GM23248 (cell line): ENCODE measurements around the gene ANTKMT. TPM values are rescaled to one million over a fixed set of nuclear protein-coding genes. Genes with fewer than 3 reads are reported as not detected.
A peak's percentile ranks its signal among the peaks of the same experiment; 100 is the strongest.

Experiments used
- DNase-seq: peaks from one replicate; pipeline ENCODE4 v3.0.0-alpha.2; 2015
- H2AFZ ChIP-seq: fragments of 200-600 bp; sonication (generic); 2 replicates; pipeline ENCODE4 v1.6.1; 2016; ENCODE audit warnings: antibody characterized with exemption
- H3F3A ChIP-seq: fragments of 200-600 bp; sonication (generic); 2 replicates; pipeline ENCODE4 v1.6.1; 2016; ENCODE audit warnings: mild to moderate bottlenecking, antibody characterized with exemption, mixed run types; ENCODE audit not compliant: insufficient read depth
- H3K27ac ChIP-seq: fragments of 200-600 bp; sonication (generic); 2 replicates; pipeline ENCODE4 v1.5.1; 2016; ENCODE audit warnings: mild to moderate bottlenecking
- H3K27me3 ChIP-seq: fragments of 200-600 bp; sonication (generic); replicated peaks from 2 replicates; pipeline ENCODE4 v1.6.1; 2016; ENCODE audit warnings: mild to moderate bottlenecking; ENCODE audit not compliant: insufficient read depth
- H3K36me3 ChIP-seq: fragments of 200-600 bp; sonication (generic); 2 replicates; pipeline ENCODE4 v1.6.1; 2016; ENCODE audit warnings: low read depth, mild to moderate bottlenecking
- H3K4me1 ChIP-seq: fragments of 200-600 bp; sonication (generic); 2 replicates; pipeline ENCODE4 v1.6.1; 2016; ENCODE audit warnings: mild to moderate bottlenecking; ENCODE audit not compliant: insufficient read depth
- H3K4me2 ChIP-seq: fragments of 200-600 bp; sonication (generic); one replicate; pipeline ENCODE4 v1.6.1; 2016; ENCODE audit warnings: mild to moderate bottlenecking; ENCODE audit not compliant: unreplicated experiment
- H3K4me3 ChIP-seq: fragments of 200-600 bp; sonication (generic); 2 replicates; pipeline ENCODE4 v1.5.1; 2016; ENCODE audit warnings: mild to moderate bottlenecking
- H3K79me2 ChIP-seq: fragments of 200-600 bp; sonication (generic); 2 replicates; pipeline ENCODE4 v1.6.1; 2016; ENCODE audit warnings: mild to moderate bottlenecking; ENCODE audit not compliant: insufficient read depth
- H3K9ac ChIP-seq: fragments of 200-600 bp; sonication (generic); 2 replicates; pipeline ENCODE4 v1.6.1; 2016; ENCODE audit warnings: mild to moderate bottlenecking
- H3K9me2 ChIP-seq: fragments of 200-600 bp; sonication (generic); 2 replicates; pipeline ENCODE4 v1.6.1; 2016; ENCODE audit warnings: mixed run types, mild to moderate bottlenecking, moderate library complexity; ENCODE audit not compliant: insufficient read depth
- H3K9me3 ChIP-seq: fragments of 200-600 bp; sonication (generic); one replicate; pipeline ENCODE4 v1.6.1; 2017; ENCODE audit warnings: low read depth
- H4K20me1 ChIP-seq: fragments of 200-600 bp; sonication (generic); 2 replicates; pipeline ENCODE4 v1.6.0; 2016; ENCODE audit not compliant: insufficient read depth
- EZH2 ChIP-seq: fragments of 200-600 bp; sonication (generic); IDR thresholded peaks from 2 replicates; pipeline ENCODE4 v1.6.1; 2018; ENCODE audit warnings: antibody characterized with exemption, mild to moderate bottlenecking; ENCODE audit not compliant: insufficient read depth, poor library complexity, severe bottlenecking
- EZH2phosphoT487 ChIP-seq: fragments of 200-600 bp; sonication (generic); IDR thresholded peaks from 2 replicates; pipeline ENCODE4 v1.6.1; 2018; ENCODE audit warnings: antibody characterized with exemption, moderate library complexity, mild to moderate bottlenecking, low read depth; ENCODE audit not compliant: insufficient read depth
- WGBS, 2 experiments: methylation state at CpG; one replicate each; pipeline ENCODE4 v1.1.6; 2015 to 2017; ENCODE audit warnings: low lambda C conversion rate in 2 of 2, low coverage in 1 of 2; ENCODE audit errors: missing lambda C conversion rate in 2 of 2; 5-methylcytosine and 5-hydroxymethylcytosine counted together
- in situ Hi-C: fragments of 300-500 bp; cut with MboI; formaldehyde crosslinking; loops from 2 replicates; pipeline ENCODE4 v1.15.0; 2020
- polyA plus RNA-seq: library from polyadenylated mRNA; unstranded; fragments of >200 nt; fragmentation: Nextera tagmentation; extraction: Ambion mirVana; gene quantifications from 2 replicates; pipeline ENCODE4 v1.2.1, GENCODE V29; 2016
- total RNA-seq: library from RNA; depleted of rRNA; stranded (reverse); fragments of >200 nt; shearing (Covaris generic); gene quantifications from 2 replicates; pipeline ENCODE4 v1.2.3, GENCODE V29; 2014

The ANTKMT gene
- total and polyA plus RNA-seq, 2 experiments from 2014 or later: 33.5 to 34.8 TPM

- Histone ChIP-seq H3K79me2 (peaks cover 16% of the 10 kb centered on the region), H3K36me3 (no peaks in the 10 kb centered on the region), H3K4me1 (peaks cover 8% of the 10 kb centered on the region; the same call in 1 of the 2 replicates), H3K9me2 (no peaks in the 10 kb centered on the region), H4K20me1 (no peaks in the 10 kb centered on the region), H3K4me3 (no peak overlapping the region), H3K9ac (no peak overlapping the region), H3F3A (no peaks in the 10 kb centered on the region), H2AFZ (no peak overlapping the region), H3K9me3 (no peaks in the 10 kb centered on the region), H3K4me2 (no peak overlapping the region), H3K27ac (no peak overlapping the region), H3K27me3 (peaks cover 19% of the 10 kb centered on the region)
- in situ Hi-C loops: no loop called here
- DNase-seq: no peak
- TF ChIP-seq EZH2 (no peak), EZH2phosphoT487 (no peak)
- 63 to 68% methylated on average over 10 of the region's 10 CpGs for WGBS, 2 experiments
Measured at GRCh38 chr16:692356-693108, 28.4 kb upstream of the ANTKMT start.

GRCh38 chr16:693364-693763 lies 27.6 kb upstream of the ANTKMT start:
- WGBS, 2 experiments: 50 to 55% methylated on average over 17 to 21 of the region's 22 CpGs
- H3K9me2 ChIP-seq: no peaks in the 10 kb centered on the region
- no peak overlapping the region for H3K27ac ChIP-seq
- peaks cover 15% of the 10 kb centered on the region for H3K79me2 ChIP-seq
- in situ Hi-C loops: no loop called here
- no peak overlapping the region for H2AFZ ChIP-seq
- no peaks in the 10 kb centered on the region for H3K36me3 ChIP-seq
- TF ChIP-seq EZH2phosphoT487: no peak
- TF ChIP-seq EZH2: no peak
- H3K27me3 ChIP-seq: peaks cover 19% of the 10 kb centered on the region
- no peaks in the 10 kb centered on the region for H3F3A ChIP-seq
- H3K9ac ChIP-seq: no peak overlapping the region
- no peak for DNase-seq
- H3K4me3 ChIP-seq: no peak overlapping the region
- H3K4me1 ChIP-seq: peaks cover 8% of the 10 kb centered on the region; the same call in 1 of the 2 replicates
- H3K9me3 ChIP-seq: no peaks in the 10 kb centered on the region
- no peak overlapping the region for H3K4me2 ChIP-seq
- no peaks in the 10 kb centered on the region for H4K20me1 ChIP-seq

- in situ Hi-C loops: no loop called here
- Histone ChIP-seq H3K4me1 (peaks cover 8% of the 10 kb centered on the region; the same call in 1 of the 2 replicates), H3K27me3 (peaks cover 19% of the 10 kb centered on the region), H3K4me3 (no peak overlapping the region), H3K79me2 (peaks cover 11% of the 10 kb centered on the region), H3K4me2 (no peak overlapping the region), H3K9ac (no peak overlapping the region), H3K9me3 (no peaks in the 10 kb centered on the region), H3K27ac (no peak overlapping the region), H4K20me1 (no peaks in the 10 kb centered on the region), H3K9me2 (no peaks in the 10 kb centered on the region), H3K36me3 (no peaks in the 10 kb centered on the region), H2AFZ (no peak overlapping the region), H3F3A (no peaks in the 10 kb centered on the region)
- TF ChIP-seq EZH2 (no peak), EZH2phosphoT487 (no peak)
- 13 to 17% methylated on average over 7 to 22 of the region's 37 CpGs for WGBS, 2 experiments
- no peak for DNase-seq
Measured at GRCh38 chr16:693766-694165, 27.2 kb upstream of the ANTKMT start.

- H3K27ac ChIP-seq: no peak overlapping the region
- no peak overlapping the region for H3K4me2 ChIP-seq
- TF ChIP-seq EZH2phosphoT487 (no peak; the same call in 1 of the 2 replicates), EZH2 (peak; percentile 80)
- peaks cover 6% of the 10 kb centered on the region for H3K79me2 ChIP-seq
- no peaks in the 10 kb centered on the region for H3F3A ChIP-seq
- WGBS, 2 experiments: 1 to 3% methylated on average over 23 to 53 of the region's 64 CpGs
- H3K4me1 ChIP-seq: peaks cover 7% of the 10 kb centered on the region; the same call in 1 of the 2 replicates
- H2AFZ ChIP-seq: no peak overlapping the region
- no peaks in the 10 kb centered on the region for H3K9me2 ChIP-seq
- H3K9ac ChIP-seq: no peak overlapping the region
- no peak overlapping the region for H3K4me3 ChIP-seq
- DNase-seq: no peak
- no peaks in the 10 kb centered on the region for H3K36me3 ChIP-seq
- H3K27me3 ChIP-seq: peaks cover 19% of the 10 kb centered on the region
- H3K9me3 ChIP-seq: no peaks in the 10 kb centered on the region
- in situ Hi-C loops: no loop called here
- H4K20me1 ChIP-seq: no peaks in the 10 kb centered on the region
Measured at GRCh38 chr16:694187-694862, 26.6 kb upstream of the ANTKMT start.
